ENCODE measurements around the gene NQO2.

Gene NQO2

GRCh38 chr6:3031857-3032640 lies 32.4 kb downstream of the NQO2 start:
- H3K4me2 ChIP-seq (ENCODE audit: low read length): peak overlapping the region; percentile 17; the same call in 1 of the 2 replicates
- TF ChIP-seq CTCF (IDR thresholded peaks at IDR 0.05; ENCODE audit: low read length) (peak; percentile 64), EZH2 (IDR thresholded peaks at IDR 0.05; ENCODE audit: borderline replicate concordance, low read length) (no peak)
- no peak overlapping the region for H3K9ac ChIP-seq (ENCODE audit: low read length)
- peaks cover 22% of the 10 kb centered on the region for H3K4me1 ChIP-seq (ENCODE audit: insufficient read depth, low read length, severe bottlenecking)
- no peak overlapping the region for H3K4me3 ChIP-seq (ENCODE audit: low read depth, low read length, poor library complexity, severe bottlenecking)
- H3K9me2 ChIP-seq (ENCODE audit: low read depth, low read length): no peaks in the 10 kb centered on the region
- H3K9me3 ChIP-seq (ENCODE audit: low read length): no peaks in the 10 kb centered on the region; the same call in 1 of the 2 replicates
- no peak overlapping the region for H2AFZ ChIP-seq (ENCODE audit: low read length)
- no peaks in the 10 kb centered on the region; the same call in 1 of the 2 replicates for H3K27me3 ChIP-seq (ENCODE audit: insufficient read depth, low read length)
- H3F3A ChIP-seq (ENCODE audit: insufficient read depth, low read length): no peaks in the 10 kb centered on the region
- H3K36me3 ChIP-seq (ENCODE audit: insufficient read depth, low read length): no peaks in the 10 kb centered on the region; the same call in 1 of the 2 replicates
- H3K79me2 ChIP-seq (ENCODE audit: insufficient read depth, low read length): no peaks in the 10 kb centered on the region
- no peaks in the 10 kb centered on the region for H4K20me1 ChIP-seq (ENCODE audit: insufficient read depth, low read length)
- H3K27ac ChIP-seq (ENCODE audit: low read depth, low read length, poor library complexity, severe bottlenecking): peak overlapping the region; percentile 13

- no peak overlapping the region for H3K4me2 ChIP-seq (ENCODE audit: low read length)
- H3K36me3 ChIP-seq (ENCODE audit: insufficient read depth, low read length): no peaks in the 10 kb centered on the region; the same call in 1 of the 2 replicates
- no peaks in the 10 kb centered on the region for H3K9me2 ChIP-seq (ENCODE audit: low read depth, low read length)
- no peak overlapping the region for H3K4me3 ChIP-seq (ENCODE audit: low read depth, low read length, poor library complexity, severe bottlenecking)
- H2AFZ ChIP-seq (ENCODE audit: low read length): no peak overlapping the region
- H3K9me3 ChIP-seq (ENCODE audit: low read length): no peaks in the 10 kb centered on the region; the same call in 1 of the 2 replicates
- no peak overlapping the region for H3K27ac ChIP-seq (ENCODE audit: low read depth, low read length, poor library complexity, severe bottlenecking)
- no peak overlapping the region for H3K9ac ChIP-seq (ENCODE audit: low read length)
- H3K79me2 ChIP-seq (ENCODE audit: insufficient read depth, low read length): no peaks in the 10 kb centered on the region
- H3K4me1 ChIP-seq (ENCODE audit: insufficient read depth, low read length, severe bottlenecking): peaks cover 17% of the 10 kb centered on the region
- TF ChIP-seq EZH2 (IDR thresholded peaks at IDR 0.05; ENCODE audit: borderline replicate concordance, low read length) (no peak), CTCF (IDR thresholded peaks at IDR 0.05; ENCODE audit: low read length) (no peak)
- no peaks in the 10 kb centered on the region for H3F3A ChIP-seq (ENCODE audit: insufficient read depth, low read length)
- H3K27me3 ChIP-seq (ENCODE audit: insufficient read depth, low read length): no peaks in the 10 kb centered on the region; the same call in 1 of the 2 replicates
- H4K20me1 ChIP-seq (ENCODE audit: insufficient read depth, low read length): no peaks in the 10 kb centered on the region
Measured at GRCh38 chr6:3032986-3033385, 33.3 kb downstream of the NQO2 start.

- no peaks in the 10 kb centered on the region for H3F3A ChIP-seq (ENCODE audit: insufficient read depth, low read length)
- H3K9me3 ChIP-seq (ENCODE audit: low read length): no peaks in the 10 kb centered on the region; the same call in 1 of the 2 replicates
- no peaks in the 10 kb centered on the region for H4K20me1 ChIP-seq (ENCODE audit: insufficient read depth, low read length)
- H2AFZ ChIP-seq (ENCODE audit: low read length): no peak overlapping the region
- H3K79me2 ChIP-seq (ENCODE audit: insufficient read depth, low read length): no peaks in the 10 kb centered on the region
- H3K36me3 ChIP-seq (ENCODE audit: insufficient read depth, low read length): no peaks in the 10 kb centered on the region; the same call in 1 of the 2 replicates
- TF ChIP-seq EZH2 (IDR thresholded peaks at IDR 0.05; ENCODE audit: borderline replicate concordance, low read length) (no peak), CTCF (IDR thresholded peaks at IDR 0.05; ENCODE audit: low read length) (no peak)
- H3K4me2 ChIP-seq (ENCODE audit: low read length): no peak overlapping the region
- H3K4me3 ChIP-seq (ENCODE audit: low read depth, low read length, poor library complexity, severe bottlenecking): no peak overlapping the region
- H3K4me1 ChIP-seq (ENCODE audit: insufficient read depth, low read length, severe bottlenecking): peaks cover 13% of the 10 kb centered on the region
- H3K9ac ChIP-seq (ENCODE audit: low read length): no peak overlapping the region
- H3K27me3 ChIP-seq (ENCODE audit: insufficient read depth, low read length): no peaks in the 10 kb centered on the region; the same call in 1 of the 2 replicates
- no peaks in the 10 kb centered on the region for H3K9me2 ChIP-seq (ENCODE audit: low read depth, low read length)
- H3K27ac ChIP-seq (ENCODE audit: low read depth, low read length, poor library complexity, severe bottlenecking): no peak overlapping the region
Measured at GRCh38 chr6:3033652-3034051, 34.0 kb downstream of the NQO2 start.
